ENCODE data around the gene PPAT. TPM values are rescaled to one million over a fixed set of nuclear protein-coding genes. Genes with fewer than 3 reads are reported as not detected.

PPAT gene
- total and polyA plus RNA-seq, 2 donors (not counting 3 experiments of a cell fraction or from before 2014, with no cell fraction given) = 4.3 to 25.5 TPM

- no TSS peak for BruUV-seq (replicated peaks)
- no peaks in the 10 kb centered on the region for H3K27me3 ChIP-seq (ENCODE audit: control insufficient read depth in 2 of 2, insufficient read depth in 2 of 2, low read length in 2 of 2)
- intact Hi-C loops (cut with micrococcal nuclease) = no loop called here
- no peak overlapping the region for H2AFZ ChIP-seq (ENCODE audit: low read depth, low read length)
- dilution Hi-C loops (cut with MboI; ENCODE audit: extremely low pct_ligation_motif_present, low sequenced_read_pairs) = no loop called here
- DNase-seq (ENCODE audit: low read depth, low spot score) (no peak), FAIRE-seq (no peak)
- no peaks in the 10 kb centered on the region for H3K79me2 ChIP-seq (ENCODE audit: control insufficient read depth, insufficient read depth, low read length)
- H4K20me1 ChIP-seq (replicated peaks; ENCODE audit: control insufficient read depth, extremely low read depth, insufficient read depth, low read length) = no peaks in the 10 kb centered on the region
- no peaks in the 10 kb centered on the region for H3K36me3 ChIP-seq (ENCODE audit: control insufficient read depth in 2 of 2, extremely low read depth in 1 of 2, insufficient read depth in 2 of 2, low read length in 2 of 2)
- no peaks in the 10 kb centered on the region for H3K9me1 ChIP-seq (replicated peaks; ENCODE audit: control insufficient read depth, extremely low read depth, insufficient read depth, low read length)
- H3K4me2 ChIP-seq (ENCODE audit: insufficient read depth, low read length) = no peak overlapping the region
- POLR2A ChIA-PET = interaction anchor here (1.1 kb wide), 1 partner anchor 27 kb away, joined by 7 read pairs; no protein-coding TSS in a partner anchor
- H3K9ac ChIP-seq (replicated peaks; ENCODE audit: extremely low read depth, insufficient read depth, low read length) = no peak overlapping the region
- H3K4me3 ChIP-seq (replicated peaks in 1 of 3; ENCODE audit: insufficient read depth in 1 of 3, low read depth in 1 of 3, low read length in 3 of 3) = no peak overlapping the region
- no peak overlapping the region for H3K27ac ChIP-seq (ENCODE audit: insufficient read depth, low read depth, low read length)
- H3K4me1 ChIP-seq (ENCODE audit: control insufficient read depth, extremely low read depth, insufficient read depth, low read length) = peaks cover 3% of the 10 kb centered on the region
- no peak for TF ChIP-seq CTCF (IDR thresholded peaks at IDR 0.05; ENCODE audit: extremely low read depth in 1 of 2, insufficient read depth in 1 of 2, low read depth in 1 of 2, low read length in 2 of 2)
- TF ChIP-seq FOS (IDR thresholded peaks at IDR 0.05; ENCODE audit: borderline replicate concordance, insufficient read depth, low read length) = no peak
- no peak for TF ChIP-seq MYC (IDR thresholded peaks at IDR 0.05; ENCODE audit: low read depth, low read length)
- TF ChIP-seq POLR2AphosphoS5 (IDR thresholded peaks at IDR 0.05; ENCODE audit: insufficient read depth, low read depth, low read length) = no peak
- no peak for TF ChIP-seq GATA2 (IDR thresholded peaks at IDR 0.05; ENCODE audit: insufficient read depth, insufficient read length, low read depth, low read length)
- TF ChIP-seq MAX (IDR thresholded peaks at IDR 0.05; ENCODE audit: insufficient read depth, insufficient read length) = no peak
- no peaks in the 10 kb centered on the region for H3K9me3 ChIP-seq (replicated peaks; ENCODE audit: control insufficient read depth, insufficient read depth, low read length)
- CTCF ChIA-PET = interaction anchor here (2.3 kb wide), 1 partner anchor 8 kb away, joined by 8 read pairs; no protein-coding TSS in a partner anchor
These were observed 60.0 kb downstream of the PPAT start for GRCh38 chr4:56375458-56375857.
